Measurements from ENCODE around the gene RAMACL.

Gene RAMACL

DNA sequence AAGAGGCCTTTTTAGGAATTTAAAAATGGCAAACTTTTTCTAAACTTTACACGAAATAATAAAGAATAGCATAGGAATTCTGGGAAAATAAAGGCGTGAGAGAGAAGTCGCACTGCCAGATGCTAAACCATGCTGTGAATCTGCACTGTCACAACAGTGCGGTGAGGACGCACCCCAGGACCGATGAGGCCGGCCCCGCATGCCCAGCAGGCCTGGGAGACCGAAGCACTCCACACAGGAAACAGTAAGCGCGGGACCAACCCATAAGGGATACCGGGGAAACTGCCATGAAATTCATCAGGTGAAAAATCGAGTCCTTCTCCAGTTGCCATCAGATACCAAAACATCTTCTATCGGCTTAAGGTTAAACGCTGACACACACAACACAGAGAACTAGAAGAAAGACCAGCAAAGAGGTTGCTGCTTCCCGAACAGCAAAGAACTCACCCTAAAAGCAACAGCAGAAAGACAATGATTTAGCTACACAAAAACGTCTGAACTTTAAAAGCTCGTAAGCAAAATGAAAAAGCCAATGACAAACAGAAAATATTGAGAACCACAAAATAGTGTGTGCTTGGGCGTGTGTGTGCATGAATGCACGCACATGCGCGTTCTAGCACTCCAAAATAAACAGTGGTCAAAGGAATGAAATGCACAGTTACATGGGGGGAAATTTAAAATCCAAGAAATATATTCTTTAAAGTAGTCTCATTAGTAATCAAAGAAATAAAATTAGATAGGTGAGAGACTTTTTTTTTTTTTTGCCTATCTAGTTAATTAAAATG is 15.4 kb downstream of the RAMACL start:
- Histone ChIP-seq H3K27me3 (ENCODE audit: low read depth, low read length) (no peaks in the 10 kb centered on the region), H3K4me1 (ENCODE audit: control insufficient read depth in 1 of 2, insufficient read depth in 2 of 2, low read length in 2 of 2) (peaks cover 0 to 11% of the 10 kb centered on the region in 2 donors), H3K4me3 (ENCODE audit: low read depth in 1 of 2, low read length in 2 of 2) (no peak overlapping the region), H3K9me3 (ENCODE audit: control insufficient read depth in 1 of 2, low read length in 2 of 2) (no peaks in the 10 kb centered on the region), H3K36me3 (ENCODE audit: control insufficient read depth in 1 of 2, insufficient read depth in 2 of 2, low read length in 2 of 2) (no peaks in the 10 kb centered on the region), H3K27ac (ENCODE audit: low read length) (no peak overlapping the region)

DNA sequence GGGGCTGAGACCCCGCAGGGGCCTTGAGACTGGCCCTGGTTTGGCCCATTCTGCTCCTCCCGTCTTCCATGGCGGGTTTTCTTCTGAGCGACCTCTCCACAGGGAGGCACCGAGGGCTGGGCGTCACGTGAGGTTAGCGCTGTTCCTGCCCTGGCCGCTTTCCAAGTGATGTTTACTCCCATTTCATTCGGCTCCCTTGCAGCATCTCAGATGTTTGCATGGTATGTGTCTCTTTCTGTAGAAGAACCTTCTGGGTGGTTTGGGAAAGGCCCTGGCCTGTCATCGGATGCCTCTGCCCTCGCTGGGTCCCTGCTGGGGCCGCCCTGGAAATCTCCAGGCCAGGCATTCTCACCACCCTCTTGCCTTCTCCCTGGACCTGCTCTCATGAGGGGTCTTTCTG is 17.3 kb downstream of the RAMACL start:
- Histone ChIP-seq H3K27me3 (ENCODE audit: low read depth, low read length) (no peaks in the 10 kb centered on the region), H3K9me3 (ENCODE audit: control insufficient read depth in 1 of 2, low read length in 2 of 2) (no peaks in the 10 kb centered on the region), H3K4me3 (ENCODE audit: low read depth in 1 of 2, low read length in 2 of 2) (no peak overlapping the region), H3K4me1 (ENCODE audit: control insufficient read depth in 1 of 2, insufficient read depth in 2 of 2, low read length in 2 of 2) (peaks cover 0 to 11% of the 10 kb centered on the region in 2 donors), H3K36me3 (ENCODE audit: control insufficient read depth in 1 of 2, insufficient read depth in 2 of 2, low read length in 2 of 2) (no peaks in the 10 kb centered on the region), H3K27ac (ENCODE audit: low read length) (no peak overlapping the region)

DNA sequence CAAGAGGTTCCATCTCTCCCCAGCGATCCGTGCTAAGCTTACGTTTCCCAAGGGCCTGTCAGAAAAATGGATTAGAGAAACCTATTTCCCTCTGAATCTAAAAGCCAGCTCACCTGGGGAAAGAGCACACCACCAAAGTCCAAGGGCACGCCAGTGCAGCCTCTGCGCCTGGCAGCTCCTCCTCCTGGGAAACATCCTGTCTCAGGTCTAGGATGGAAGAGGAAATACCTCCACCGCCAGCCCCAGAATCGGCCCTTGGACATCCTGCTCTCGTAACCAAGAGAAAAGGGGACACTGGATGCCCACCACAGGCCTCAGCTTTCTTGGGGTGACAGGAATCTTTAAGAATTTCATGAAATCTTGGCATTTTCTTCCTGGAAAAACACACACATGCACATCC is 18.7 kb downstream of the RAMACL start:
- no peak overlapping the region for H3K27ac ChIP-seq (ENCODE audit: low read length)
- H3K4me1 ChIP-seq (ENCODE audit: control insufficient read depth in 1 of 2, insufficient read depth in 2 of 2, low read length in 2 of 2) = peaks cover 0 to 5% of the 10 kb centered on the region in 2 donors
- H3K27me3 ChIP-seq (ENCODE audit: low read depth, low read length) = no peaks in the 10 kb centered on the region
- H3K9me3 ChIP-seq (ENCODE audit: control insufficient read depth in 1 of 2, low read length in 2 of 2) = no peaks in the 10 kb centered on the region
- H3K36me3 ChIP-seq (ENCODE audit: control insufficient read depth in 1 of 2, insufficient read depth in 2 of 2, low read length in 2 of 2) = no peaks in the 10 kb centered on the region
- no peak overlapping the region for H3K4me3 ChIP-seq (ENCODE audit: low read depth in 1 of 2, low read length in 2 of 2)

DNA sequence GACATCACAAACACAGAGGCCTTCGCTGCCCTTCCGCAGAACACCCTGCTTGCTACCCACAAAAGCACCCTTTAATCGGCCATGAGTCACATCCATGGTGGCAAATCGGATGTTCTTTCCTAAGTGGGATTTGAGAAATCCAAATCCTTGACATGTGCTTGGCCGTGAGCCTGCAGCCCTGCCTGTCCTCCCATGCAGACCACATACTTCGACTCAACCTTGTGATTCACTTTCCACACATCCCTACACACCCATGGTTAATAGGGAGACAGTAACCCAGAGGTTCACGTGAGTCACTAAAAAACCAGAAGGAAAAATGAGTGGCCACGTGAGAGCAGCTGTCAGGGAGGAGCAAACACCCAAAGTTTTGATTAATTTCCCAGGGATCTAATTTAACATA is 19.4 kb downstream of the RAMACL start:
- Histone ChIP-seq H3K4me1 (ENCODE audit: control insufficient read depth in 1 of 2, insufficient read depth in 2 of 2, low read length in 2 of 2) (no peaks in the 10 kb centered on the region), H3K4me3 (ENCODE audit: low read depth in 1 of 2, low read length in 2 of 2) (no peak overlapping the region), H3K36me3 (ENCODE audit: control insufficient read depth in 1 of 2, insufficient read depth in 2 of 2, low read length in 2 of 2) (no peaks in the 10 kb centered on the region), H3K9me3 (ENCODE audit: control insufficient read depth in 1 of 2, low read length in 2 of 2) (no peaks in the 10 kb centered on the region), H3K27me3 (ENCODE audit: low read depth, low read length) (no peaks in the 10 kb centered on the region), H3K27ac (ENCODE audit: low read length) (no peak overlapping the region)

DNA sequence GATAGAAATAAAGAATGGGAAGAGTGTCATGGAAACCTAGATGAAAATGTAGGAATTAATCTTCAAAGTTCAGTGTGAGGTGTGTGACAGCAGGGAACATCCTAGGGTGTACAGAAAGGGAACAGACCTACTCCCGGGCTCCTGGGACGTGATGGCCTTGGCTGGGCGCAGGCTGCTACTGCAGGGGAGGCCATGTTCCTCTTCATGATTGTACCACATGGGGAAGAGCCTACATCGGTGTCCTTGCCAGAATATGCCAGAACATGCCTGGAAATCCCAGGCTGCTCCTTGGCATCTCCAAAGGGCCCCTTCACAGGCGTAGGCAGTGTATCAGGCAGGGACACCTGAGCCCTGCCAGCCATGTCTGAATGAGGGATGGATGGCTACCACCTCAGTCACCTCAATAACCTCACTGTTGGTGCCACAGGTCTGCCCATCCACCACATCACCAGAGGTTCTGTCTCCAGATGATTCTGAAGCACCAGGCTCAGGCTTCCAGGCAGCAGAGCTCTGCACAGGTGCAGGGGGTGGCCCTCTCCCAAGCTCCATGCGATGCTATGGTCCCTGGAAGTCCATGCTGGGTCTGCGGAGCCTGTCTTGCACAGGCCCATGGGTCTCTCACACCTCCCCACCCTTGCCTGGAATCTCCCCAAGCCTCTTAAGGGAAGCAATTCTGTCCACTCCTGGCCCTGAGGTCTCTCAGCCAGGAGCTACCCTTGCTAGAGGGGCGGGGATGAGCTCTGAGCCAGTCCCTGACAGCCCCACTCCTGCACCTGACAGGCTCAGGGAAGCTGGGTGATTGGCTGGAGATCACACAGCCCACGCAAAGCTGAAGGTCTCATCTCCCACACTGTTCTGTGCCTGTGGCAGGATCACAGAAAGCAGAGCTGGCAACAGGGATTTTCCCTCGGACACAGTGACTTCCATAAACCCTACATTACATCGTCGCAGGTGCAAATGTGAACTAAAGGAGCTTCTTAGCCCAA is 20.2 kb downstream of the RAMACL start:
- H3K4me1 ChIP-seq (ENCODE audit: control insufficient read depth in 1 of 2, insufficient read depth in 2 of 2, low read length in 2 of 2) = no peaks in the 10 kb centered on the region

DNA sequence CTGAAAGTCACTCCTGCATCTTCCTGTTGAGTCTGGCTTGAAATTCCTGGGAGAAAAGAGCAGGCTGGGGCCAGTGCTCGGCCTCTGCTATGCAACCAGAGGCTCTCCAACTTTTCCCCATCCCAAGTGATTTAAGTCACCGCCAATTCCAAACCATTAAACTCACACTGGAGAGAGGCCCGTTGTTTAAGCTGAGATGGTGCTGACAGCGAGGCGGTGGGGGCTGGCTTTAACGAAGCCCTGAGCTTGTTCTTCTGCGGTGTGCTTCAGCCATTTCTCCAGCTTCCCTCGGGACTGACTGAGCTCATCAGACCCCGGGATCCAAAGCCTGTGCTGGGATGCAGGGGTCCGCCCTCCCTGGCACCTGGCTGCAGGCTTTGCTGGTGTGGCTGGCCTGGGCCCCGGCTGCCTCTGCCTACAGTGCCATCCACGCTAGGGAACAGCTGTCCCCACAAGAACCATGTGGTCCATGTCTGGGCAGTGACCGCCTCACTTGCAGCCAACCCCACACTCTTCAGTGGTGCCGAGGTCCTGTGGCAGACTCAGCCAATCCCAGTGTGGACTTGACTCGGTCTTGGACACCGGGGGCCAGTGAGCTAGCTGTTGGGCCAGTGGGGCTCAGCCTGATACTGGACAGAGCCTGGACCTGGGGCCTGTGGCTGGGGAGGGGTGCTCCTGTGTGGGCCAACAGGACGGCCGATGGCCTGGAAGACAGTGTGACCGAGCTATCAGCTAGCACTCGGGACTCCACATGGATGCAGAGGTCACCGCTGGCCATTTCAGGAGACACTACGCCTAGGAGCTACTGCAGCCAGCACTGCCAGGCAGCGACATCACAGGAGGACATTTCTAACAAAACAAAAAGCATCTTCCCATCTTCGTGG is 21.2 kb downstream of the RAMACL start:
- H3K4me3 ChIP-seq (ENCODE audit: low read depth in 1 of 2, low read length in 2 of 2) = no peak overlapping the region
- no peaks in the 10 kb centered on the region for H3K36me3 ChIP-seq (ENCODE audit: control insufficient read depth in 1 of 2, insufficient read depth in 2 of 2, low read length in 2 of 2)
- no peak overlapping the region for H3K27ac ChIP-seq (ENCODE audit: low read length)
- no peaks in the 10 kb centered on the region for H3K9me3 ChIP-seq (ENCODE audit: control insufficient read depth in 1 of 2, low read length in 2 of 2)
- no peaks in the 10 kb centered on the region for H3K4me1 ChIP-seq (ENCODE audit: control insufficient read depth in 1 of 2, insufficient read depth in 2 of 2, low read length in 2 of 2)
- H3K27me3 ChIP-seq (ENCODE audit: low read depth, low read length) = no peaks in the 10 kb centered on the region

More for the DNA sequence above, 20.2 kb downstream of the RAMACL start:
- Histone ChIP-seq H3K9me3 (ENCODE audit: control insufficient read depth in 1 of 2, low read length in 2 of 2) (no peaks in the 10 kb centered on the region), H3K27ac (ENCODE audit: low read length) (no peak overlapping the region), H3K4me3 (ENCODE audit: low read depth in 1 of 2, low read length in 2 of 2) (no peak overlapping the region), H3K36me3 (ENCODE audit: control insufficient read depth in 1 of 2, insufficient read depth in 2 of 2, low read length in 2 of 2) (no peaks in the 10 kb centered on the region), H3K27me3 (ENCODE audit: low read depth, low read length) (no peaks in the 10 kb centered on the region)

DNA sequence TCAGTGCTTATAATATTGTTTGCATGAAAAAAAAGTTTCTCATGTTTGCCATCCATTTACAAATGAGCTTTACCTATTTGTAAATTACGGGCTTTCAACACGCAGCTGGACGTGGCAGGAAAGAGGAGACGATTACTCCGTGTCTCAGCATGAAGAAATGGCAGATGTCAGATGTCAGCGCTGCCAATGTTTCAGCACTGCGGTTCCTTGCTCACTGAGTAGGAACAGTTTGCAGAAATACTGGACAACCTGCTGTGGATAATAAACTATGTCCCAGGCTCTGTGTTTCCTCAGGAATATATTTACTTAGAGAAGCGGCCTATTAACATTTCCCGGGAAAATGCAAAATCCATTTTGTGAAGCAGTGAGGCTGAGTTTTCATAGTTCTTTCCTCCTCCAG is 22.7 kb downstream of the RAMACL start:
- H3K4me1 ChIP-seq (ENCODE audit: control insufficient read depth in 1 of 2, insufficient read depth in 2 of 2, low read length in 2 of 2) = no peaks in the 10 kb centered on the region
- H3K27me3 ChIP-seq (ENCODE audit: low read depth, low read length) = no peaks in the 10 kb centered on the region
- no peak overlapping the region for H3K27ac ChIP-seq (ENCODE audit: low read length)

DNA sequence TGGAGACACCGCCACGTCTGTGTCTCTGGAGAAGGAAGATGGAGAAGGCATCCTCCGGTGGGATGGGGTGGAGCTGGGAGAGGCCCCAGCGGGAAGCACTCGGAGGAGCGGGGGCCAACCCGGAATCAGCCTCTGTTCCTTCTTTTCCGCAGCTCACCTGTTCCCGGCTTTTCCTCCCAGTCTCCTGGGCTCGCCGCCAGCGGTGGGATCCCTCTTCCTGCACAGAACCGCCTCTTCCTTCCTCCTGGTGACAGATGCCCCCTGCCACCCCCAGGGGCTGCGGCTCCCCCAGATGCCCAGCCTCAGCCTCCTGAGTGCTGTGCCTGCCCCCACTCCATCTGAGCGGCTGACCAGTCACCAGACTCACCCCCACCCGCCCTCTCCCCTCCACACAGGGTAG is 23.3 kb downstream of the RAMACL start:
- H3K9me3 ChIP-seq (ENCODE audit: control insufficient read depth in 1 of 2, low read length in 2 of 2) = peaks cover 0 to 5% of the 10 kb centered on the region in 2 donors
- no peaks in the 10 kb centered on the region for H3K36me3 ChIP-seq (ENCODE audit: control insufficient read depth in 1 of 2, insufficient read depth in 2 of 2, low read length in 2 of 2)
- no peaks in the 10 kb centered on the region for H3K27me3 ChIP-seq (ENCODE audit: low read depth, low read length)
- H3K4me3 ChIP-seq (ENCODE audit: low read depth in 1 of 2, low read length in 2 of 2) = no peak overlapping the region
- no peaks in the 10 kb centered on the region for H3K4me1 ChIP-seq (ENCODE audit: control insufficient read depth in 1 of 2, insufficient read depth in 2 of 2, low read length in 2 of 2)
- no peak overlapping the region for H3K27ac ChIP-seq (ENCODE audit: low read length)

More for the DNA sequence above, 22.7 kb downstream of the RAMACL start:
- H3K9me3 ChIP-seq (ENCODE audit: control insufficient read depth in 1 of 2, low read length in 2 of 2) = peaks cover 0 to 5% of the 10 kb centered on the region in 2 donors
- no peaks in the 10 kb centered on the region for H3K36me3 ChIP-seq (ENCODE audit: control insufficient read depth in 1 of 2, insufficient read depth in 2 of 2, low read length in 2 of 2)
- no peak overlapping the region for H3K4me3 ChIP-seq (ENCODE audit: low read depth in 1 of 2, low read length in 2 of 2)

DNA sequence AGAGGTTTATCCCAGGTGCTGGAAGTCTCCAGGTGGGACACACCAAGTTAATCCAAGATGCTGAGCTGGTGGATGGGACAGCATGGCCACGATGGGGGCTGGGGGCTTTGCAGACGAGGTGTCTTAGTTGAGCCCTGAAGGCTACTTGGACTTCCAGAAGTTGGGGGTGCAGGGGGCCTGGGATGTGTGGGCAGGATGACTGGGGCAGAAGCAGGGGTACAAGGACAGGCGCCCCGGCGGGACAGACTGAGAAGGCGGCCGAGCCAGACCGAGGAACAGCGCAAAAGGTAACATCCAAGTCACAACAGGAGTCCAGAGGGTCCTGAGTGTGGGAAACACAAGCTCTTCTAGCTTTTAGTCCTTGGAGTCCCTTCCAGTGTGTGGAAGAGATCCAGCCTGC is 23.8 kb downstream of the RAMACL start:
- no peaks in the 10 kb centered on the region for H3K27me3 ChIP-seq (ENCODE audit: low read depth, low read length)
- no peaks in the 10 kb centered on the region for H3K36me3 ChIP-seq (ENCODE audit: control insufficient read depth in 1 of 2, insufficient read depth in 2 of 2, low read length in 2 of 2)
- no peak overlapping the region for H3K4me3 ChIP-seq (ENCODE audit: low read depth in 1 of 2, low read length in 2 of 2)
- H3K27ac ChIP-seq (ENCODE audit: low read length) = no peak overlapping the region
- H3K4me1 ChIP-seq (ENCODE audit: control insufficient read depth in 1 of 2, insufficient read depth in 2 of 2, low read length in 2 of 2) = no peaks in the 10 kb centered on the region
- H3K9me3 ChIP-seq (ENCODE audit: control insufficient read depth in 1 of 2, low read length in 2 of 2) = peaks cover 0 to 5% of the 10 kb centered on the region in 2 donors

DNA sequence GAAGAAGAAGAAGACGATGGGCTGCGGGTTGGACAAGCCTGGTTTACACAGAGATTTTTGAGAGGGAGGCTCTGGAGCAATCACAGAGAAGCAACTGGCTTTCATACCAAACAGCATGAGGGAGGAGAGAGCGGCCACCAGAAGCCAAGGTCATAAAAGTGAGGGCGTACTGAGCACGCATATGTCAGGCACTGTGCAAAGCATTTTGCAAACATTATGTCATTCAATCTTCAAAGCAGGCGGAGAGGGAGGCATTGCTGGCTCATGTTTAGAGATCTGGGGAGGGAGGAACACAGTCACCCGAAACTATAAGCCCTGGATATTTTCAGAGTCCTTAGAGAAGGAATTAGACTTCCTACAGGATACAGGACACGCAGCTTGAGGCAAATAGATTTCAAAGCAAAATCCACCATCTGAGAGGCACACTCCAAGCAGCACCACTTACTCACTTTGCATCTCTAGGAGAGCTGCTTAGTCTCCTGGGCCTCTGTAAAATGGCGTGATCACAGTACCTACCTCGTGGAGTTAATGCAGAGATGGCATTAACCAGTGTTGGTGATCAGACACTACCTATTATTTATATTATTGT is 24.6 kb downstream of the RAMACL start:
- H3K4me3 ChIP-seq (ENCODE audit: low read depth in 1 of 2, low read length in 2 of 2) = no peak overlapping the region
- H3K9me3 ChIP-seq (ENCODE audit: control insufficient read depth in 1 of 2, low read length in 2 of 2) = peaks cover 0 to 5% of the 10 kb centered on the region in 2 donors
- no peaks in the 10 kb centered on the region for H3K4me1 ChIP-seq (ENCODE audit: control insufficient read depth in 1 of 2, insufficient read depth in 2 of 2, low read length in 2 of 2)
- no peak overlapping the region for H3K27ac ChIP-seq (ENCODE audit: low read length)
- no peaks in the 10 kb centered on the region for H3K27me3 ChIP-seq (ENCODE audit: low read depth, low read length)
- H3K36me3 ChIP-seq (ENCODE audit: control insufficient read depth in 1 of 2, insufficient read depth in 2 of 2, low read length in 2 of 2) = no peaks in the 10 kb centered on the region
